Peyer's patch (tissue), 4 donors: ENCODE measurements around the gene KIFC1. TPM values are rescaled to one million over a fixed set of nuclear protein-coding genes. Genes with fewer than 3 reads are reported as not detected.
A peak's percentile ranks its signal among the peaks of the same experiment; 100 is the strongest.
"Not testable (repeated sequence)": the region's sequence is repeated elsewhere in the genome, so short reads cannot be mapped to it uniquely, and the experiment has no call there.

Experiments
- DNase-seq, 3 donors: peaks; one replicate each; pipeline ENCODE4 v3.0.0-alpha.2; 2017 to 2019
- H3K27ac ChIP-seq, 4 donors: fragments of 200-600 bp; sonication (generic); one replicate each; pipeline ENCODE4 v1.5.1; 2016 to 2019
- H3K27me3 ChIP-seq, 2 donors: fragments of 200-600 bp; sonication (generic); one replicate each; pipeline ENCODE4 v1.5.1; 2019
- H3K36me3 ChIP-seq, 3 donors: fragments of 200-600 bp; sonication (generic); one replicate each; pipeline ENCODE4 v1.5.1; 2016 to 2019
- H3K4me1 ChIP-seq, 4 donors: fragments of 200-600 bp; sonication (generic); one replicate each; pipeline ENCODE4 v1.5.1; 2016 to 2019
- H3K4me3 ChIP-seq, 4 donors: fragments of 200-600 bp; sonication (generic); 1 replicate in 3 of 4; 2 replicates in 1 of 4; pipeline ENCODE4 v1.5.1; 2016 to 2019; ENCODE audit warnings: mild to moderate bottlenecking in 1 of 4
- H3K9me3 ChIP-seq, 4 donors: fragments of 200-600 bp; sonication (generic); one replicate each; pipeline ENCODE4 v1.5.1; 2016 to 2019; ENCODE audit warnings: mild to moderate bottlenecking in 1 of 4
- CTCF ChIP-seq, 6 experiments: fragments of 450-650 bp in 4 of 6; fragments of 200-600 bp in 2 of 6; sonication (generic) in 1 of 6; IDR thresholded peaks; one replicate each; pipeline ENCODE4 v1.5.1; 2017 to 2019; ENCODE audit warnings: antibody characterized with exemption in 6 of 6, mild to moderate bottlenecking in 3 of 6, moderate library complexity in 1 of 6
- POLR2A ChIP-seq, 2 donors: fragments of 450-650 bp; IDR thresholded peaks; one replicate each; pipeline ENCODE4 v1.5.1; 2017; ENCODE audit warnings: antibody characterized with exemption in 2 of 2, mild to moderate bottlenecking in 2 of 2, moderate library complexity in 2 of 2
- total RNA-seq, 4 donors: library from RNA; depleted of rRNA; stranded (reverse); fragments of >200 nt; gene quantifications; one replicate each; pipeline ENCODE4 v1.1.0, GENCODE V29; 2016

KIFC1 gene
- total RNA-seq, 4 donors from 2014 or later: 10.9 to 28.1 (median 18.3) TPM

GRCh38 chr6:33372526-33373123 is 19.0 kb upstream of the KIFC1 start:
- no peak overlapping the region for H3K27ac ChIP-seq
- no peak overlapping the region for H3K4me3 ChIP-seq
- no peaks in the 10 kb centered on the region for H3K9me3 ChIP-seq
- peaks cover 0 to 14% (median 0%) of the 10 kb centered on the region in 4 donors for H3K4me1 ChIP-seq
- TF ChIP-seq POLR2A (IDR thresholded peaks at IDR 0.05) (no peak), CTCF (IDR thresholded peaks at IDR 0.05) (no peak)
- no peak for DNase-seq
- no peaks in the 10 kb centered on the region for H3K36me3 ChIP-seq
- H3K27me3 ChIP-seq: no peaks in the 10 kb centered on the region

- H3K4me1 ChIP-seq: peaks cover 0 to 14% (median 0%) of the 10 kb centered on the region in 4 donors
- no peak overlapping the region for H3K4me3 ChIP-seq
- H3K27ac ChIP-seq: no peak overlapping the region
- TF ChIP-seq POLR2A (IDR thresholded peaks at IDR 0.05) (no peak), CTCF (IDR thresholded peaks at IDR 0.05) (no peak)
- H3K36me3 ChIP-seq: no peaks in the 10 kb centered on the region
- DNase-seq: no peak
- no peaks in the 10 kb centered on the region for H3K27me3 ChIP-seq
- no peaks in the 10 kb centered on the region for H3K9me3 ChIP-seq
These were observed 17.4 kb upstream of the KIFC1 start for GRCh38 chr6:33373960-33374910.

- no peak overlapping the region for H3K4me3 ChIP-seq
These were observed 16.4 kb upstream of the KIFC1 start for GRCh38 chr6:33375143-33375671.

GRCh38 chr6:33377171-33377570 is 14.5 kb upstream of the KIFC1 start:
- no peak overlapping the region for H3K27ac ChIP-seq
- H3K4me1 ChIP-seq: peaks cover 0 to 14% (median 0%) of the 10 kb centered on the region in 4 donors
- no peak overlapping the region for H3K4me3 ChIP-seq
- no peaks in the 10 kb centered on the region for H3K9me3 ChIP-seq
- no peaks in the 10 kb centered on the region for H3K36me3 ChIP-seq
- no peak for DNase-seq
- H3K27me3 ChIP-seq: no peaks in the 10 kb centered on the region
- TF ChIP-seq POLR2A (IDR thresholded peaks at IDR 0.05): no peak
- no peak for TF ChIP-seq CTCF (IDR thresholded peaks at IDR 0.05)

More at GRCh38 chr6:33375143-33375671, 16.4 kb upstream of the KIFC1 start:
- Histone ChIP-seq H3K27me3 (no peaks in the 10 kb centered on the region), H3K27ac (peak overlapping the region in 3 of 4 donors; percentile 40 to 63 (median 58)), H3K4me1 (peaks cover 0 to 14% (median 0%) of the 10 kb centered on the region in 4 donors), H3K9me3 (no peaks in the 10 kb centered on the region), H3K36me3 (no peaks in the 10 kb centered on the region)
- no peak for TF ChIP-seq POLR2A (IDR thresholded peaks at IDR 0.05)
- no peak for TF ChIP-seq CTCF (IDR thresholded peaks at IDR 0.05)
- DNase-seq: peak in 1 of 3 donors; percentile 72

GRCh38 chr6:33379184-33379583 is 12.4 kb upstream of the KIFC1 start:
- not testable (repeated sequence) for H3K4me3 ChIP-seq, H3K36me3 ChIP-seq, H3K9me3 ChIP-seq, H3K27me3 ChIP-seq, H3K27ac ChIP-seq, DNase-seq
- peaks cover 0 to 14% (median 0%) of the 10 kb centered on the region in 4 donors for H3K4me1 ChIP-seq
